ENCODE measurements around the gene CEP41.

DNA sequence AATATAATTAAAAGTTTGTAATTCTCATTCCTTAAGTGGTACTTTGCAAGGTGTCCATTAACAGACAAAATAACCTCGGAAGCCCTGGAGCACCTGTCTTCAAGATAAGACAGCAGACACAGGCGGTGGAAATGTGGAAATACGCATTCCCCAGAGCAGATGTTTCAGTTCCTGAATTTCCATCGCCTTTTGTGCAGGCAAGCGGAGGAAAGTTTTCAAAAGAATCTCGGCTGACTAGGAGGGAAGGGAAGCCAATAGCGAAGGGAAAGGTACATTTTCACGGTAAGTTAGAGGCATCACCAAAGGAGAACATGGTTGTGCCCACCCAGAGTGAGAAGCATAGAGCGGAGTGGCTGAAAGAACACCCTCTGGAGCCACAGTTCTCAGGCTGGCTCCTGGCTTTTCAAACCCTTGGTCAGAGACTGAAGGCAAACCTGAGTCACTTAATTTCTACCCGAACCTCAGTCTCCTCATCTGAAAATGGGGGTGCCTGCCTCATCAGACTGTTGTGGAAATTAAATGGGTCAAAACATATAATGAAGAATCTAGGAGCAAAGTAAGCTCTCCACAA is 46.9 kb downstream of the CEP41 start:
- TF ChIP-seq, protein P1, sequence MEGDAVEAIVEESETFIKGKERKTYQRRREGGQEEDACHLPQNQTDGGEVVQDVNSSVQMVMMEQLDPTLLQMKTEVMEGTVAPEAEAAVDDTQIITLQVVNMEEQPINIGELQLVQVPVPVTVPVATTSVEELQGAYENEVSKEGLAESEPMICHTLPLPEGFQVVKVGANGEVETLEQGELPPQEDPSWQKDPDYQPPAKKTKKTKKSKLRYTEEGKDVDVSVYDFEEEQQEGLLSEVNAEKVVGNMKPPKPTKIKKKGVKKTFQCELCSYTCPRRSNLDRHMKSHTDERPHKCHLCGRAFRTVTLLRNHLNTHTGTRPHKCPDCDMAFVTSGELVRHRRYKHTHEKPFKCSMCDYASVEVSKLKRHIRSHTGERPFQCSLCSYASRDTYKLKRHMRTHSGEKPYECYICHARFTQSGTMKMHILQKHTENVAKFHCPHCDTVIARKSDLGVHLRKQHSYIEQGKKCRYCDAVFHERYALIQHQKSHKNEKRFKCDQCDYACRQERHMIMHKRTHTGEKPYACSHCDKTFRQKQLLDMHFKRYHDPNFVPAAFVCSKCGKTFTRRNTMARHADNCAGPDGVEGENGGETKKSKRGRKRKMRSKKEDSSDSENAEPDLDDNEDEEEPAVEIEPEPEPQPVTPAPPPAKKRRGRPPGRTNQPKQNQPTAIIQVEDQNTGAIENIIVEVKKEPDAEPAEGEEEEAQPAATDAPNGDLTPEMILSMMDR (IDR thresholded peaks at IDR 0.05; ENCODE audit: low read length), result no peak; the same call in 1 of the 2 replicates
- no peak for TF ChIP-seq EZH2 (IDR thresholded peaks at IDR 0.05; ENCODE audit: borderline replicate concordance, low read length)

All from OCI-LY1 (cell line).